SK-N-SH (cell line): Measurements from ENCODE around the gene PTCHD4. TPM values are rescaled to one million over a fixed set of nuclear protein-coding genes. Genes with fewer than 3 reads are reported as not detected.

ENCODE experiments used
- CTCF ChIA-PET: fragments of 300-600, 350-600 bp; formaldehyde crosslinking; extraction: SDS; loops from one replicate; lab custom pipeline; 2021; lab: Yijun Ruan, JAX
- POLR2A ChIA-PET: fragments of 350-600 bp; sonication (Branson Sonifier 250); formaldehyde crosslinking; extraction: SDS; loops from one replicate; lab custom pipeline; 2020; ENCODE audit warnings: antibody characterized with exemption, inconsistent platforms; lab: Yijun Ruan, JAX
- DNase-seq: peaks from one replicate; pipeline ENCODE4 v3.0.0; 2012
- H2AFZ ChIP-seq: fragments of 200-600 bp; sonication (generic); 2 replicates; pipeline ENCODE4 v1.8.1; 2016; ENCODE audit warnings: antibody characterized with exemption, mild to moderate bottlenecking, low read depth
- H3F3A ChIP-seq: fragments of 200-600 bp; sonication (generic); replicated peaks from 2 replicates; pipeline ENCODE3; 2016; ENCODE audit warnings: antibody characterized with exemption, mild to moderate bottlenecking; ENCODE audit not compliant: insufficient read depth
- H3K27ac ChIP-seq, 2 experiments: fragments of 200-500 bp in 1 of 2; fragments of 200-600 bp in 1 of 2; sonication (Bioruptor generic) in 1 of 2; sonication (generic), shearing (Covaris generic) in 1 of 2; 2 replicates each; pipeline versions ENCODE4 v1.5.1 to v1.6.1; 2014 to 2016; ENCODE audit warnings: low read depth in 2 of 2, inconsistent platforms in 1 of 2, low read length in 1 of 2, mild to moderate bottlenecking in 1 of 2, mixed read lengths in 1 of 2
- H3K27me3 ChIP-seq: fragments of 200-600 bp; sonication (generic), shearing (Covaris generic); 2 replicates; pipeline ENCODE4 v1.6.1; 2016; ENCODE audit warnings: mixed run types; ENCODE audit not compliant: insufficient read depth
- H3K36me3 ChIP-seq, 2 experiments: fragments of 200-500 bp in 1 of 2; fragments of 200-600 bp in 1 of 2; sonication (Bioruptor generic) in 1 of 2; sonication (generic) in 1 of 2; replicated peaks in 1 of 2; 2 replicates each; pipeline versions ENCODE3 to v1.5.1; 2014 to 2016; ENCODE audit warnings: low read length in 1 of 2, mild to moderate bottlenecking in 1 of 2; ENCODE audit not compliant: insufficient read depth in 2 of 2, control insufficient read depth in 1 of 2
- H3K4me1 ChIP-seq, 2 experiments: fragments of 200-500 bp in 1 of 2; fragments of 200-600 bp in 1 of 2; sonication (Bioruptor generic) in 1 of 2; sonication (generic), shearing (Covaris generic) in 1 of 2; 2 replicates each; pipeline versions ENCODE4 v1.5.1 to v1.6.1; 2014 to 2016; ENCODE audit warnings: low read depth in 1 of 2, low read length in 1 of 2, mixed run types in 1 of 2; ENCODE audit not compliant: insufficient read depth in 2 of 2, control insufficient read depth in 1 of 2
- H3K4me2 ChIP-seq: fragments of 200-600 bp; sonication (generic), shearing (Covaris generic); 2 replicates; pipeline ENCODE4 v1.6.1; 2017; ENCODE audit warnings: mixed run types
- H3K4me3 ChIP-seq, 2 experiments: fragments of 200-500 bp in 1 of 2; fragments of 200-600 bp in 1 of 2; sonication (Bioruptor generic) in 1 of 2; sonication (generic), shearing (Covaris generic) in 1 of 2; 2 replicates each; pipeline versions ENCODE4 v1.5.1 to v1.8.1; 2014 to 2016; ENCODE audit warnings: low read depth in 2 of 2, inconsistent platforms in 1 of 2, low read length in 1 of 2, mild to moderate bottlenecking in 1 of 2, mixed read lengths in 1 of 2, moderate library complexity in 1 of 2
- H3K79me2 ChIP-seq: fragments of 200-600 bp; sonication (generic); 2 replicates; pipeline ENCODE4 v1.8.1; 2017; ENCODE audit warnings: mild to moderate bottlenecking; ENCODE audit not compliant: insufficient read depth
- H3K9ac ChIP-seq: fragments of 200-600 bp; sonication (generic); 2 replicates; pipeline ENCODE4 v1.6.1; 2017; ENCODE audit warnings: mixed run types
- H3K9me2 ChIP-seq: fragments of 200-600 bp; sonication (generic); 2 replicates; pipeline ENCODE4 v1.6.1; 2017; ENCODE audit warnings: mixed run types
- H3K9me3 ChIP-seq: fragments of 200-600 bp; sonication (generic); 2 replicates; pipeline ENCODE4 v1.6.1; 2017; ENCODE audit warnings: mixed run types, mild to moderate bottlenecking, moderate library complexity
- H4K20me1 ChIP-seq: fragments of 200-600 bp; sonication (generic); 2 replicates; pipeline ENCODE4 v1.6.1; 2017; ENCODE audit warnings: mild to moderate bottlenecking, mixed run types; ENCODE audit not compliant: insufficient read depth
- CTCF ChIP-seq: fragments of 200-600 bp; sonication (generic); IDR thresholded peaks from 2 replicates; pipeline ENCODE4 v1.6.1; 2017; ENCODE audit warnings: antibody characterized with exemption, mild to moderate bottlenecking, moderate library complexity
- EP300 ChIP-seq, 2 experiments: IDR thresholded peaks; 2 replicates each; pipeline versions ENCODE4 v1.4.0 to v1.6.1; 2012; ENCODE audit warnings: borderline replicate concordance in 1 of 2, low read depth in 1 of 2, low read length in 1 of 2
- FOSL2 ChIP-seq: IDR thresholded peaks from 2 replicates; pipeline ENCODE4 v1.4.0; 2012; ENCODE audit warnings: low read depth, mild to moderate bottlenecking, moderate library complexity, borderline replicate concordance
- FOXJ3 ChIP-seq: sonication (generic); formaldehyde crosslinking; IDR thresholded peaks from 2 replicates; pipeline ENCODE4 v1.5.1; 2020; ENCODE audit warnings: mild to moderate bottlenecking, missing genetic modification reagents
- MAX ChIP-seq: IDR thresholded peaks from 2 replicates; pipeline ENCODE4 v1.4.0; 2012; ENCODE audit warnings: low read depth
- MEF2A ChIP-seq: IDR thresholded peaks from 2 replicates; pipeline ENCODE4 v1.4.0; 2012; ENCODE audit warnings: low read depth, borderline replicate concordance
- MXI1 ChIP-seq: IDR thresholded peaks from 2 replicates; pipeline ENCODE4 v1.6.1; 2012; ENCODE audit warnings: mild to moderate bottlenecking, low read depth, low read length, improper control_type of control experiment
- PBX3 ChIP-seq: IDR thresholded peaks from 2 replicates; pipeline ENCODE4; 2012
- POLR2AphosphoS5 ChIP-seq: IDR thresholded peaks from 2 replicates; pipeline ENCODE4 v1.6.1; 2012; ENCODE audit warnings: low read depth, low read length
- RCOR1 ChIP-seq: fragments of 150-350 bp; IDR thresholded peaks from 2 replicates; pipeline ENCODE4 v1.6.1; 2017; ENCODE audit warnings: antibody characterized with exemption, low read length
- REST ChIP-seq: IDR thresholded peaks from 2 replicates; pipeline ENCODE4 v1.6.1; 2012; ENCODE audit warnings: mild to moderate bottlenecking, low read depth, low read length, moderate library complexity
- TCF12 ChIP-seq: IDR thresholded peaks from 2 replicates; pipeline ENCODE4 v1.4.0; 2012
- TEAD4 ChIP-seq: IDR thresholded peaks from 2 replicates; pipeline ENCODE4 v1.4.0; 2012; ENCODE audit warnings: mild to moderate bottlenecking, borderline replicate concordance; ENCODE audit not compliant: insufficient read depth
- USF1 ChIP-seq: IDR thresholded peaks from 2 replicates; pipeline ENCODE4 v1.4.0; 2012; ENCODE audit warnings: low read depth, borderline replicate concordance
- WGBS: methylation state at CpG from one replicate; pipeline ENCODE4 v1.1.6; 2017; ENCODE audit warnings: low lambda C conversion rate; 5-methylcytosine and 5-hydroxymethylcytosine counted together
- polyA plus RNA-seq, 3 experiments: library from polyadenylated mRNA; depleted of rRNA; stranded (reverse); fragments of >200 nt; gene quantifications; 2 replicates each; pipeline ENCODE4 v1.2.3, GENCODE V29; 2012
- TF ChIP-seq, protein P1 (sequence below): fragments of 150-350 bp; IDR thresholded peaks from 2 replicates; pipeline ENCODE4 v1.6.1; 2017; ENCODE audit warnings: antibody characterized with exemption, low read length, low read depth, borderline replicate concordance

The PTCHD4 gene
- polyA plus RNA-seq, 1 of the 3 experiments (the other 2 are of a cell fraction) = 4.0 TPM

GRCh38 chr6:48151142-48151541, 40.1 kb upstream of the PTCHD4 start:
- CTCF ChIA-PET = interaction anchor here (0.6 to 0.8 kb wide), 2 partner anchors 14 to 125 kb away, joined by 3 read pairs; no protein-coding TSS in a partner anchor
- TF ChIP-seq MAX = no peak
- TF ChIP-seq TCF12 = no peak
- H3K79me2 ChIP-seq = no peaks in the 10 kb centered on the region
- no peaks in the 10 kb centered on the region for H3F3A ChIP-seq
- no peaks in the 10 kb centered on the region; the same call in 1 of the 2 replicates for H3K9me2 ChIP-seq
- no peak overlapping the region for H3K27ac ChIP-seq
- H3K9me3 ChIP-seq = peaks cover 7% of the 10 kb centered on the region; the same call in 1 of the 2 replicates
- POLR2A ChIA-PET = no interaction called here
- 3% methylated on average over 2 of the region's 2 CpGs for WGBS
- H3K4me1 ChIP-seq = no peaks in the 10 kb centered on the region
- H3K36me3 ChIP-seq = no peaks in the 10 kb centered on the region
- H4K20me1 ChIP-seq = no peaks in the 10 kb centered on the region
- H3K9ac ChIP-seq = no peak overlapping the region
- no peaks in the 10 kb centered on the region; the same call in 1 of the 2 replicates for H3K27me3 ChIP-seq
- no peak overlapping the region for H2AFZ ChIP-seq
- DNase-seq = no peak
- no peak overlapping the region for H3K4me3 ChIP-seq
- H3K4me2 ChIP-seq = no peak overlapping the region

- H4K20me1 ChIP-seq = no peaks in the 10 kb centered on the region
- no peaks in the 10 kb centered on the region for H3K4me1 ChIP-seq
- H3K36me3 ChIP-seq = no peaks in the 10 kb centered on the region
- H3K27ac ChIP-seq = no peak overlapping the region
- ChIA-PET CTCF (interaction anchor here (0.6 to 0.8 kb wide), 2 partner anchors 15 to 125 kb away, joined by 3 read pairs; no protein-coding TSS in a partner anchor), POLR2A (no interaction called here)
- TF ChIP-seq CTCF (no peak), TCF12 (no peak), MEF2A (no peak), TEAD4 (no peak), EP300 (IDR thresholded peaks at IDR 0.05; ENCODE audit: borderline replicate concordance in 1 of 2, low read depth in 1 of 2, low read length in 1 of 2) (no peak), USF1 (no peak), POLR2AphosphoS5 (no peak), MXI1 (no peak), FOXJ3 (no peak), RCOR1 (no peak), REST (no peak), PBX3 (no peak), FOSL2 (no peak), MAX (no peak)
- TF ChIP-seq, protein P1, sequence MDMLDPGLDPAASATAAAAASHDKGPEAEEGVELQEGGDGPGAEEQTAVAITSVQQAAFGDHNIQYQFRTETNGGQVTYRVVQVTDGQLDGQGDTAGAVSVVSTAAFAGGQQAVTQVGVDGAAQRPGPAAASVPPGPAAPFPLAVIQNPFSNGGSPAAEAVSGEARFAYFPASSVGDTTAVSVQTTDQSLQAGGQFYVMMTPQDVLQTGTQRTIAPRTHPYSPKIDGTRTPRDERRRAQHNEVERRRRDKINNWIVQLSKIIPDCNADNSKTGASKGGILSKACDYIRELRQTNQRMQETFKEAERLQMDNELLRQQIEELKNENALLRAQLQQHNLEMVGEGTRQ = no peak
- H3F3A ChIP-seq = no peaks in the 10 kb centered on the region
- no peak overlapping the region for H2AFZ ChIP-seq
- H3K79me2 ChIP-seq = no peaks in the 10 kb centered on the region
- H3K9ac ChIP-seq = no peak overlapping the region
- H3K27me3 ChIP-seq = no peaks in the 10 kb centered on the region; the same call in 1 of the 2 replicates
- DNase-seq = no peak
- no peaks in the 10 kb centered on the region; the same call in 1 of the 2 replicates for H3K9me2 ChIP-seq
- peaks cover 7% of the 10 kb centered on the region; the same call in 1 of the 2 replicates for H3K9me3 ChIP-seq
- WGBS = 8% methylated on average over 2 of the region's 2 CpGs
- no peak overlapping the region for H3K4me2 ChIP-seq
- no peak overlapping the region for H3K4me3 ChIP-seq
Observed at GRCh38 chr6:48150701-48151100, 39.7 kb upstream of the PTCHD4 start.
